SK-N-SH treated with all-trans-retinoic acid at 6 μM for 48 hours (cell line): ENCODE results near the gene RWDD1.

Source experiments
- GLIS3 ChIP-seq: fragments of 250-450 bp; sonication (Bioruptor Pico); IDR thresholded peaks from 2 replicates; pipeline ENCODE4 v1.5.0; 2020; ENCODE audit warnings: mild to moderate bottlenecking, moderate library complexity
- POU6F1 ChIP-seq: fragments of 250-450 bp; sonication (Bioruptor Pico); IDR thresholded peaks from 2 replicates; pipeline ENCODE4 v1.8.0; 2021; ENCODE audit warnings: low read depth, mild to moderate bottlenecking, moderate library complexity, borderline replicate concordance
- ZFP3 ChIP-seq: fragments of 250-450 bp; sonication (Bioruptor Pico); IDR thresholded peaks from 2 replicates; pipeline ENCODE4 v1.5.0; 2020; ENCODE audit warnings: mild to moderate bottlenecking, moderate library complexity
- ZFP30 ChIP-seq: fragments of 450-650 bp; formaldehyde crosslinking; IDR thresholded peaks from 2 replicates; pipeline ENCODE4 v1.5.0; 2022; ENCODE audit warnings: mild to moderate bottlenecking, moderate library complexity
- ZNF565 ChIP-seq: fragments of 450-650 bp; formaldehyde crosslinking; conservative IDR thresholded peaks from 2 replicates; pipeline ENCODE4 v1.5.0; 2020; ENCODE audit warnings: low read depth, mild to moderate bottlenecking, moderate library complexity
- ZNF70 ChIP-seq: fragments of 450-650 bp; formaldehyde crosslinking; IDR thresholded peaks from 2 replicates; pipeline ENCODE4 v1.5.0; 2020; ENCODE audit warnings: mild to moderate bottlenecking, moderate library complexity

DNA sequence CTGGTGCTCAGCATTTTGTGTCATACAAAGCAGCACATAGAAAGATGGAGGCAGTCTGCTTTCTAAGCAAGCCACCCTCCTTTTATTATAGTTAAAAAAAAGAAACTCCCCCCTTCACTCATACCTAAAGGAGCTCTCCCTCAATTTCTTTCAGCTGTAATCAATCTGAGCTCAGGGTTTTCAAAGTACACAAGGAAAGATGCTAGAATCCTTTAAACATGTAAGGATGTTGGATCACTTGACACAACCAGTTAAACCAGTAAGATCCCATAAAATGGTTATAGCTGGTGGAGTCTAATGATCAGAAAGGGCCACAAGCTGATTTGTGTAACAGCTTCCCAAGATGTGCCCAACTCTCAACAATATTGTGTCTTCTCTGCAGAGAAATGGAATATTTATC, 17.9 kb upstream of the RWDD1 start, which contains the start of gene CALHM4:
- TF ChIP-seq ZNF70 (CRISPR knock-in tag): no peak
- TF ChIP-seq ZFP3 (CRISPR knock-in tag): no peak
- no peak for TF ChIP-seq ZFP30 (CRISPR knock-in tag)
- no peak for TF ChIP-seq ZNF565 (CRISPR knock-in tag)
- no peak for TF ChIP-seq GLIS3
- TF ChIP-seq POU6F1 (CRISPR knock-in tag): no peak
